Brain microvascular endothelial cell (primary cell): ENCODE results near the gene SCAND1.
"Not testable (repeated sequence)": the region's sequence is repeated elsewhere in the genome, so short reads cannot be mapped to it uniquely, and the experiment has no call there.

Experiments
- DNase-seq: peaks from one replicate; pipeline ENCODE4 v3.0.0-alpha.2; 2020
- H3K27ac ChIP-seq: fragments of 250-450 bp; sonication (Bioruptor Pico); 2 replicates; pipeline ENCODE4 v1.5.1; 2020; ENCODE audit warnings: mild to moderate bottlenecking, moderate library complexity
- H3K27me3 ChIP-seq: fragments of 250-450 bp; sonication (Bioruptor Pico); replicated peaks from 2 replicates; pipeline ENCODE4 v1.5.1; 2020; ENCODE audit warnings: mild to moderate bottlenecking
- H3K36me3 ChIP-seq: fragments of 250-450 bp; sonication (Bioruptor Pico); replicated peaks from 2 replicates; pipeline ENCODE4 v1.5.1; 2020; ENCODE audit warnings: mild to moderate bottlenecking
- H3K4me3 ChIP-seq: 2 replicates; pipeline ENCODE4 v1.5.1; 2011; ENCODE audit warnings: low read depth, mild to moderate bottlenecking, control low read depth, low read length, moderate library complexity
- in situ Hi-C: cut with HindIII; loops from 2 replicates; pipeline ENCODE4 v1.10.0; 2017; ENCODE audit warnings: low sequenced_read_pairs, low pct_ligation_motif_present
- TF ChIP-seq, protein P1 (sequence below): IDR thresholded peaks from 2 replicates; pipeline ENCODE4 v1.5.1; 2011; ENCODE audit warnings: low read depth, mild to moderate bottlenecking, moderate library complexity, low read length, control low read depth, inconsistent platforms; ENCODE audit errors: missing control alignments

The SCAND1 gene

DNA sequence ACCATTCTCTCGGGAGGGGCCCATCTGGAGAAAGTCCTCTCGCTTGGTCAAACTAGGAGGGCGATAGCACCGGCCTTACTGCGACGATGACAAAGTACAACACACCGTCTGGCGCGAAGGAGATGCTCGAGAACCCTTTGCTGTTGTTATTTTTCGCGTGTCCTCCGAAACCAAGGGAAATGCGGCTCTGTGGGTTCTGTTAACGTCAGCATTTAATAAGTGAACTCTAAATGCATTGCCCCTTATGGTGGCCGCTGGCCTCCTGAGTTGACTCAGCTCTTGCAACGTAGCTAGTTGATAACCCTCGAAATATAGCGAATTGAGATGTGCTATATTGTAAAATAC, 577 bp upstream of the SCAND1 start:
- peak; percentile 38 for DNase-seq
- in situ Hi-C loops, result no loop called here
- TF ChIP-seq, protein P1, sequence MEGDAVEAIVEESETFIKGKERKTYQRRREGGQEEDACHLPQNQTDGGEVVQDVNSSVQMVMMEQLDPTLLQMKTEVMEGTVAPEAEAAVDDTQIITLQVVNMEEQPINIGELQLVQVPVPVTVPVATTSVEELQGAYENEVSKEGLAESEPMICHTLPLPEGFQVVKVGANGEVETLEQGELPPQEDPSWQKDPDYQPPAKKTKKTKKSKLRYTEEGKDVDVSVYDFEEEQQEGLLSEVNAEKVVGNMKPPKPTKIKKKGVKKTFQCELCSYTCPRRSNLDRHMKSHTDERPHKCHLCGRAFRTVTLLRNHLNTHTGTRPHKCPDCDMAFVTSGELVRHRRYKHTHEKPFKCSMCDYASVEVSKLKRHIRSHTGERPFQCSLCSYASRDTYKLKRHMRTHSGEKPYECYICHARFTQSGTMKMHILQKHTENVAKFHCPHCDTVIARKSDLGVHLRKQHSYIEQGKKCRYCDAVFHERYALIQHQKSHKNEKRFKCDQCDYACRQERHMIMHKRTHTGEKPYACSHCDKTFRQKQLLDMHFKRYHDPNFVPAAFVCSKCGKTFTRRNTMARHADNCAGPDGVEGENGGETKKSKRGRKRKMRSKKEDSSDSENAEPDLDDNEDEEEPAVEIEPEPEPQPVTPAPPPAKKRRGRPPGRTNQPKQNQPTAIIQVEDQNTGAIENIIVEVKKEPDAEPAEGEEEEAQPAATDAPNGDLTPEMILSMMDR, result no peak

DNA sequence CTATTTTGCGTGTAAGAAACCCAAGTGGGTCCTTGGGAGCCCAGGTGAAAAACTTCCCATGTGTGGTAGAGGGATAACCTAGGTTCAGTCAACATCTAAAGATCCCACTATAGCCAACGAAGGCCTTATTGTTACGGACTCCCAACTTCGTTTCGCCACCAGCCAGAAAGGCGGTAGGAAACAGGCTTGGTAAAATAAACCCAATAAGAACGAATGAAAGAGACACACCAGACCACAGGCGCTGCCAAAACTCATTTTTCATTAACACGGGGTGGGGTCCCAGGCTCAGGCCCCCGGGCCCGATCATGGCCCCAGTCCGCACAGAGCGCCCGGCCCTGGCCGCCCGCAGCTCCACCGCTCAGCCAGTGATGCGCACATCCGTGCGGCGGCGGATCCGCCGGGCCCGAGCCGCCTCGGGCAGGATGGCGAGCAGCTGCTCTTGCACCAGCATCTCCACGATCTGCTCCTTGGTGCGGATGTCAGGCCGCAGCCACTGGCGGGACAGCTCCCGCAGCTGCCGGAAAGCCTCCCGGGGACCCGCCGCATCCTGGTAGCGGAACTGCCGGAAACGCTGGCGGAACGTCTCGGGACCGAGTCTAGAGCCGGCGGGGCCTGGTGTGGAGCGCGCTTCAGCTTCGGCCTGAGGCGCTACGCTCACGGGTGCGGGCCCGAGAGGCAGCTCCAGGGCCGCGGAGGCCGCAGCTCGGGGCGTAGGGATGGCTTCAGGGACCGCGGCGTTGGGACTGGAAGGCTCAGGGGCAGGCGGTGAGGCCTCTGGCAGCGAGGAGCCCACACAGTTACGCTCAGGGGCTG, 709 bp downstream of the SCAND1 start:
- DNase-seq, result peak; percentile 18
- H3K27me3 ChIP-seq, result no peaks in the 10 kb centered on the region
- in situ Hi-C loops, result no loop called here
- peak overlapping the region; percentile 96 for H3K27ac ChIP-seq
- H3K4me3 ChIP-seq, result peak overlapping the region; percentile 98
- H3K36me3 ChIP-seq, result no peaks in the 10 kb centered on the region
- TF ChIP-seq, protein P1, result no peak

More for the DNA sequence above, 577 bp upstream of the SCAND1 start:
- Histone ChIP-seq H3K27ac (peak overlapping the region; percentile 96), H3K36me3 (no peaks in the 10 kb centered on the region), H3K27me3 (no peaks in the 10 kb centered on the region), H3K4me3 (peak overlapping the region; percentile 98)

DNA sequence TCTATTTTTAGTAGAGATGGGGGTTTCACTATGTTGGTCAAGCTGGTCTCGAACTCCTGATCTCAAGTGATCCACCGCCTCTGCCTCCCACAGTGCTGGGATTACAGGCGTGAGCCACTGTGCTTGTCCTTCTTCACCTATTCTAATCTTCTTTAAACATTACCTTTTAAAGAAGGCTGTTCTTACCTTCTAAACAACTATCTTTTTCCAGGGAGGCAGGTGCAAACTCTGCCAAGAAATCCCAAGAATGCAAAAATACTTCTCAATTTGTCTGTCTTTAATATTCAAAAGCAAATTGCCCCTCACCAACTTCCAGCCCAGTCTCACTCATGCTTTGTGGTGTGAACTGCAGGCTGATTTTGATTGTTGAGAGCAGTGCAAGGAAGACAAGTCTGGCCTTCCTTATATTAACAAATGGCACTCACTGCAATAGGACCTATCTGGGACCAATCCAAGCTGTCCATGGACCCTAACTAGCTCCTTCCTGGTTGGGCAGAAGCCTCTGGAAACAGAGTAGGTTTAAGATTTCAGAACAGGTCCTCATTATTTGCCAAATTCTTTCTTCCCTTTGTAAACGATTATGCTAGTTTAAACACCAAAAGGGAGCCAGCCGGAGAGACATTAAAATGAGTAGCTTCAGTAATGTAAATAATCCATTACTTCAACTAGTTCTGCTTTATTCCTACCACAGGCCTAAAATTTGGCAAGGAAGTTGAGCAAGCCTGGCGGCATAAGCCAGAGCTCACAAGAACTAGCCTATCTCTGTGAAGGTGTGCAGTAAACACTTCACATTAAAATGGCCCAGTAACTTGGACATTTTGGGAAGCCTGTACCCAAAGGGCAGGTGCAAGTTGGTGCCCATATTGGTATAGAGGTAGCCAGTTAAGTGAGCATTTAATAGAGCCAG, 1.6 kb downstream of the SCAND1 start:
- peak; percentile 20 for DNase-seq
- in situ Hi-C loops, result no loop called here
- H3K27ac ChIP-seq, result peak overlapping the region; percentile 96
- no peaks in the 10 kb centered on the region for H3K36me3 ChIP-seq
- TF ChIP-seq, protein P1, result no peak
- no peaks in the 10 kb centered on the region for H3K27me3 ChIP-seq
- H3K4me3 ChIP-seq, result peak overlapping the region; percentile 98

DNA sequence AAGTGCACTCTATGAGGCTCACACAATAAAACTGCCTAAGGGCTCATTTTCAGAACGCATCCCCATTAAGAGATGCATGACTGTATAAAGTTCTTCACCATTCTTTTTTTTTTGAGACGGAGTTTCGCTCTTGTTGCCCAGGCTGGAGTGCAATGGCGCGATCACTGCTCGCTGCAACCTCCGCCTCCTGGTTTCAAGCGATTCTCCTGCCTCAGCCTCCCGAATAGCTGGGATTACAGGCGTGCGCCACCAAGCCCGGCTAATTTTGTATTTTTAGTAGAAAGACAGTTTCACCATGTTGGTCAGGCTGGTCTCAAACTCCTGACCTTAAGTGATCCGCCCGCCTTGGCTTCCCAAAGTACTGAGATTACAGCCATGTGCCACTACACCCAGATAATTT, 2.2 kb downstream of the SCAND1 start:
- H3K27me3 ChIP-seq, H3K27ac ChIP-seq, H3K36me3 ChIP-seq, in situ Hi-C loops, H3K4me3 ChIP-seq, DNase-seq: not testable (repeated sequence)

DNA sequence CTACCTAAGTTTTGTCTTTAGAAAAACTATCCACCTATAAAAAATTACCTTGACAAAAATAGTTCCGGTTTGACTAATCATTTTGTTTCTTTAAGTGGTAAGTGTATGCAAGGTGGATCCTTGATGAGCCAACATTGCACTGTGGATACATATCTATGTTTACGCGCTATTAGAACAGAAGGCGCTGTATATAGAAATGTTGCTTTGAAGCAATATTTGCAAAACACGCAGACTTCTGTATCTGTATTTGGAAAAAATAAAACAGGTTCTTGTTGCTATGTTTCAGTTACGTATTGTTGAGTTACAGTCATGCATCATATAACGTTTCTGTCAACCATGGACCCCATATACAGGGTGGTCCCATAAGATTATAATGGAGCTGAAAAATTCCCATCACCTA, 4.2 kb downstream of the SCAND1 start:
- H3K27ac ChIP-seq, result no peak overlapping the region
- H3K4me3 ChIP-seq, result no peak overlapping the region
- no peak for DNase-seq
- no peaks in the 10 kb centered on the region for H3K27me3 ChIP-seq
- H3K36me3 ChIP-seq, result no peaks in the 10 kb centered on the region
- in situ Hi-C loops, result no loop called here
- TF ChIP-seq, protein P1, result no peak

DNA sequence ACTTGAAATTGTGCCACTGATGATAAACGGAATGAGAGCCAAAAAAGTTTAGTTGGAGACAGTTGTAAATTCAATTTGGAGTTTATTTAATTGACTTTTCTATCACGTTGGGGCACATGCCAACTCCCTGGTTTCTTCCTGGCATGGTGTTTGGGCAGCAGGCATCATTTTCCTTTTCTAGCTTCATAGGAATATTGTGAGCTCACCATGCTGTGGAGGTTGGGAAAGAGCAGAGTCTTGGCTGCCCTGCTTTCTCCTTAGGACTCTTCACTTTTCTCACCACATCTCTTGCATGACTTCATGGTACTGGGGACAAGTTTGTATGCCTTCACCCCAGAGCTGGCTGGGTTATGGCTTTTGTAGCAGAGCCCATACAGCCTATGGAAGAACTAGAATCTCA, 6.4 kb downstream of the SCAND1 start:
- H3K36me3 ChIP-seq, result peaks cover 4% of the 10 kb centered on the region

More for the DNA sequence above, 6.4 kb downstream of the SCAND1 start:
- H3K27ac ChIP-seq, result no peak overlapping the region
- no peaks in the 10 kb centered on the region for H3K27me3 ChIP-seq
- TF ChIP-seq, protein P1, result no peak
- in situ Hi-C loops, result no loop called here
- DNase-seq, result no peak
- no peak overlapping the region for H3K4me3 ChIP-seq
